GM23338 (cell line): ENCODE results near the gene FPGS. TPM values are rescaled to one million over a fixed set of nuclear protein-coding genes. Genes with fewer than 3 reads are reported as not detected.

Source experiments
- ATAC-seq: fragments of 200-7000 bp; cut with Tn5 transposase; 3 replicates; pipeline ENCODE4 v1.9.1; 2020
- DNase-seq: peaks from one replicate; pipeline ENCODE4 v3.0.0-alpha.2; 2015; ENCODE audit warnings: low spot score
- H2AFZ ChIP-seq: fragments of 200-600 bp; sonication (generic); 2 replicates; pipeline ENCODE4 v1.8.0; 2016; ENCODE audit warnings: antibody characterized with exemption, mild to moderate bottlenecking, moderate library complexity
- H3F3A ChIP-seq: fragments of 200-600 bp; sonication (generic); replicated peaks from 2 replicates; pipeline ENCODE4 v1.8.0; 2017; ENCODE audit warnings: antibody characterized with exemption, mixed run types, low read depth
- H3K27ac ChIP-seq: fragments of 200-600 bp; sonication (generic); 2 replicates; pipeline ENCODE4 v1.6.1; 2016; ENCODE audit warnings: low read depth
- H3K27me3 ChIP-seq: fragments of 200-600 bp; sonication (generic); 2 replicates; pipeline ENCODE4 v1.8.0; 2016; ENCODE audit warnings: mild to moderate bottlenecking, mixed run types, moderate library complexity; ENCODE audit not compliant: insufficient read depth
- H3K36me3 ChIP-seq: fragments of 200-600 bp; sonication (generic); 2 replicates; pipeline ENCODE4 v1.8.0; 2016; ENCODE audit warnings: mild to moderate bottlenecking; ENCODE audit not compliant: insufficient read depth
- H3K4me1 ChIP-seq: fragments of 200-600 bp; sonication (generic); 2 replicates; pipeline ENCODE4 v1.8.0; 2016; ENCODE audit warnings: mild to moderate bottlenecking, moderate library complexity; ENCODE audit not compliant: insufficient read depth
- H3K4me2 ChIP-seq: fragments of 200-600 bp; sonication (generic); 2 replicates; pipeline ENCODE4 v1.7.1; 2017; ENCODE audit warnings: mixed run types
- H3K4me3 ChIP-seq: fragments of 200-600 bp; sonication (generic); 2 replicates; pipeline ENCODE4 v1.6.1; 2016; ENCODE audit warnings: mixed run types
- H3K79me2 ChIP-seq: fragments of 200-600 bp; sonication (generic); replicated peaks from 2 replicates; pipeline ENCODE4 v1.8.0; 2017; ENCODE audit warnings: mild to moderate bottlenecking; ENCODE audit not compliant: insufficient read depth
- H3K9me2 ChIP-seq: fragments of 200-600 bp; sonication (generic); 2 replicates; pipeline ENCODE4 v1.8.0; 2017; ENCODE audit not compliant: insufficient read depth
- H4K20me1 ChIP-seq: fragments of 200-600 bp; sonication (generic); replicated peaks from 2 replicates; pipeline ENCODE4 v1.8.0; 2017; ENCODE audit warnings: mild to moderate bottlenecking; ENCODE audit not compliant: insufficient read depth
- H3K27ac Mint-ChIP-seq: 2 replicates; pipeline ENCODE4 v1.8.0; 2020; ENCODE audit warnings: inconsistent platforms, mild to moderate bottlenecking, moderate library complexity, mixed read lengths
- H3K27me3 Mint-ChIP-seq: 3 replicates; pipeline ENCODE4 v1.8.0; 2022; ENCODE audit warnings: low read depth, mild to moderate bottlenecking, moderate library complexity, mixed read lengths, inconsistent platforms; ENCODE audit not compliant: insufficient read depth, poor library complexity
- H3K36me3 Mint-ChIP-seq: 3 replicates; pipeline ENCODE4 v1.8.0; 2021; ENCODE audit warnings: low read depth, mild to moderate bottlenecking, inconsistent platforms, moderate library complexity, mixed read lengths
- H3K4me1 Mint-ChIP-seq: 3 replicates; pipeline ENCODE4 v1.8.0; 2020; ENCODE audit warnings: mild to moderate bottlenecking, inconsistent platforms, mixed read lengths
- H3K4me3 Mint-ChIP-seq: 3 replicates; pipeline ENCODE4 v1.8.0; 2021; ENCODE audit warnings: moderate library complexity, mild to moderate bottlenecking, inconsistent platforms, mixed read lengths
- H3K9me3 Mint-ChIP-seq: 3 replicates; pipeline ENCODE4 v1.8.0; 2020; ENCODE audit warnings: moderate library complexity, mild to moderate bottlenecking, inconsistent platforms, mixed read lengths
- NANOG ChIP-seq: IDR thresholded peaks from 2 replicates; pipeline ENCODE4 v1.6.1; 2016; ENCODE audit warnings: antibody characterized with exemption, borderline replicate concordance
- ZNF331 ChIP-seq: fragments of 250-450 bp; sonication (Bioruptor Pico); IDR thresholded peaks from 2 replicates; pipeline ENCODE4 v1.5.0; 2020; ENCODE audit warnings: low read depth, mild to moderate bottlenecking, moderate library complexity
- ZNF462 ChIP-seq: fragments of 250-450 bp; sonication (Bioruptor Pico); IDR thresholded peaks from 2 replicates; pipeline ENCODE4 v1.5.0; 2020; ENCODE audit warnings: mild to moderate bottlenecking, moderate library complexity
- polyA plus RNA-seq: library from polyadenylated mRNA; unstranded; fragments of >200 nt; fragmentation: Nextera tagmentation; extraction: Ambion mirVana; gene quantifications from 2 replicates; pipeline ENCODE4 v1.2.1, GENCODE V29; 2016
- total RNA-seq: library from RNA; depleted of rRNA; stranded (reverse); fragments of >200 nt; shearing (Covaris generic); gene quantifications from 2 replicates; pipeline ENCODE4 v1.2.3, GENCODE V29; 2014
- TF ChIP-seq, protein P1 (sequence below): IDR thresholded peaks from 2 replicates; pipeline ENCODE4 v1.6.1; 2016; ENCODE audit warnings: antibody characterized with exemption

FPGS gene
- total and polyA plus RNA-seq, 2 experiments from 2014 or later = 40.7 to 87.2 TPM

GRCh38 chr9:127796225-127796813 lies 6.4 kb upstream of the FPGS start (continued):
- TF ChIP-seq ZNF462 (CRISPR knock-in tag) = no peak

DNA sequence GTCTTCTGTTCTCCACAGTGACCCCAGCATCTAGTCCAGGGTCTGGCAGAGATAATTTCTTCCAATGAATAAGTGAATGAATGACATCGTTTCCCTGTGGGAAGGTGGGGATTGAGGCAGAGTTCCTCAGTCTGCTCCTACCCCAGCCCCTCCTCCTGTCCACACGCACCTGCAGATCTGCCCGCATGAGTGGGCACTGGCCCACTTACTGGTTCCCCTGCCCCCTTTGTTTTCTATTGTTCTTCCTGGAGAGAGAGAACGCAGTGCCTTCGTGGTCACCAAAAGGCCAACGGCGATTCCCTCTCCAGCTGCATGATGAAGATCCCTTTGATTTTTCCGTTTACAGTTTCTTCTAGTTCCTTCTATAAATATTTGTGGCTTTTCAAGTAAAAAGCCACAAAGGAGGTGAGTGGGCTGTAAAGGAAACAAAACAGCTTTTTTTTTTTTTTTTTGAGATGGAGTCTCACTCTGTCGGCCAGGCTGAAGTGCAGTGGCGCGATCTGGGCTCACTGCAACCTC lies 5.8 kb upstream of the FPGS start:
- Histone ChIP-seq H3K36me3 (0 out of 2 replicates have a peak, but pooled peaks cover 7% of the 10 kb centered on the region), H3F3A (peaks cover 30% of the 10 kb centered on the region), H3K4me1 (peaks cover 2% of the 10 kb centered on the region), H3K27ac (no peak overlapping the region), H3K4me3 (no peak overlapping the region), H2AFZ (no peak overlapping the region), H3K79me2 (no peaks in the 10 kb centered on the region; the same call in 1 of the 2 replicates), H4K20me1 (peaks cover 3% of the 10 kb centered on the region; the same call in 1 of the 2 replicates), H3K27me3 (no peaks in the 10 kb centered on the region), H3K9me2 (no peaks in the 10 kb centered on the region), H3K4me2 (no peak overlapping the region)
- ATAC-seq (no peak), DNase-seq (no peak)
- Mint-ChIP-seq H3K4me1 (peaks cover 7% of the 10 kb centered on the region), H3K4me3 (no peak overlapping the region), H3K27me3 (peaks cover 16% of the 10 kb centered on the region), H3K9me3 (no peaks in the 10 kb centered on the region), H3K36me3 (peaks cover 8% of the 10 kb centered on the region; the same call in 2 of the 3 replicates), H3K27ac (no peak overlapping the region)
- TF ChIP-seq ZNF462 (CRISPR knock-in tag) (no peak), ZNF331 (CRISPR knock-in tag) (no peak), NANOG (no peak)
- TF ChIP-seq, protein P1, sequence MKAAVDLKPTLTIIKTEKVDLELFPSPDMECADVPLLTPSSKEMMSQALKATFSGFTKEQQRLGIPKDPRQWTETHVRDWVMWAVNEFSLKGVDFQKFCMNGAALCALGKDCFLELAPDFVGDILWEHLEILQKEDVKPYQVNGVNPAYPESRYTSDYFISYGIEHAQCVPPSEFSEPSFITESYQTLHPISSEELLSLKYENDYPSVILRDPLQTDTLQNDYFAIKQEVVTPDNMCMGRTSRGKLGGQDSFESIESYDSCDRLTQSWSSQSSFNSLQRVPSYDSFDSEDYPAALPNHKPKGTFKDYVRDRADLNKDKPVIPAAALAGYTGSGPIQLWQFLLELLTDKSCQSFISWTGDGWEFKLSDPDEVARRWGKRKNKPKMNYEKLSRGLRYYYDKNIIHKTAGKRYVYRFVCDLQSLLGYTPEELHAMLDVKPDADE = no peak
